HG03095 (cell line): ENCODE data around the gene SMIM35.

Experiments used
- ATAC-seq: cut with Tn5 transposase; IDR thresholded peaks from one replicate; pipeline ENCODE4 v1.9.1; 2021; ENCODE audit warnings: moderate library complexity; ENCODE audit not compliant: unreplicated experiment

Gene SMIM35

GRCh38 chr11:117969160-117969991 is 117.4 kb downstream of the SMIM35 start:
- ATAC-seq = no peak

- no peak for ATAC-seq
Observed at GRCh38 chr11:117966908-117967307, 119.9 kb downstream of the SMIM35 start.

- no peak for ATAC-seq
Observed at GRCh38 chr11:117962826-117963225, 123.9 kb downstream of the SMIM35 start.

- ATAC-seq = no peak
Observed at GRCh38 chr11:117961896-117962295, 124.9 kb downstream of the SMIM35 start.

- no peak for ATAC-seq
Observed at GRCh38 chr11:117960406-117960805, 126.4 kb downstream of the SMIM35 start.

- no peak for ATAC-seq
Observed at GRCh38 chr11:117959438-117960149, 127.2 kb downstream of the SMIM35 start.

GRCh38 chr11:117958949-117959348 is 127.8 kb downstream of the SMIM35 start:
- ATAC-seq = no peak
